Measurements from ENCODE around the gene WDR86. TPM values are rescaled to one million over a fixed set of nuclear protein-coding genes. Genes with fewer than 3 reads are reported as not detected.
A peak's percentile ranks its signal among the peaks of the same experiment; 100 is the strongest.

WDR86 gene
- total and polyA plus RNA-seq, 7 experiments from 2014 or later = 0.24 to 9.7 (median 2.3) TPM; not detected in 3

DNA sequence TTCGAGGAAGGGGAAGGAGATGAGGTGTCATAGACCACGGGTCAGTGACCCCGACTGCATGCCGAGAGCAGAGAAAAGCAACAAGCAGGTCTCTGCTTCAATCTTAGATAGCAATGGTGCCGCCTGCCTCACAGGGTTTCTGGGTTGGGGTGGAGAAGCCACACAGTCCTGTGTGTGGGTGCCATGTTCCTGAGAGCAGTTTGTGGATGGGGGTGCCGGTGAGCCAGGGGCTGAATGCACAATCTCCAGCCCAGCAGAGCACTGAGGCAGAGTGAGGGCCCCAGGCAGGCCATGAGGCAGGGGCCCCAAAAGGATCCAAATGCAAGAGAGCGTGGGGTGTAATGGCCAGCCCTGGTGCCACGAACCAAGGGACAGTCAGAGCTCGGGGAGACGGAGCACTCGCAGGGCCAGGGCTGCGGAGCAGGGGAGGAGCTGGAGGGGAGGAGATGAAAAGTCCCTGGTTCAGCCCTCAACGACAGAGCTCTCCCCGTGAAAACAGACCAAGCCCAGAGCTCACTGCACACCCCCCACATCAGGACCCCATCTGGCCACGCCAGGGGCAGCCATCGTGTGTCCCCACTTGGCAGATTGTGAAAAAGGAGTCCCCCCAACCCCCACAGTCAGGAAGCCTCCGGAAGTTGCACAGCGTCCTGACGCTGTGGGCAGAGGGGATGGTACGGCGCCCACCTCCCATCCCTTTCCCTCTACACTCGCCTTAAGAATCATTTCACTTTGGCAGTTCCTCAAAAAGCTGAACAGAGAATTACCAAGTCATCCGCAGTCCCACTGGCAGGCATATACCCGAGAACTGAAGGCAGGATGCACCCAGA is 19.9 kb downstream of the WDR86 start:
- Mint-ChIP-seq H3K27me3 (peaks cover 0 to 8% (median 4%) of the 10 kb centered on the region in 5 donors), H3K27ac (no peak overlapping the region), H3K36me3 (no peaks in the 10 kb centered on the region), H3K4me1 (peaks cover 0 to 10% (median 6%) of the 10 kb centered on the region in 7 donors), H3K4me3 (peak overlapping the region in 2 of 10 donors; percentile 4 to 65), H3K9me3 (no peaks in the 10 kb centered on the region)
- ChIA-PET POLR2A (no interaction called here), CTCF (no interaction called here)
- Histone ChIP-seq H3K27ac (ENCODE audit: low read depth, low read length) (no peak overlapping the region), H3K36me3 (ENCODE audit: control insufficient read depth in 2 of 3, insufficient read depth in 3 of 3, low read length in 3 of 3) (no peaks in the 10 kb centered on the region), H3K4me3 (ENCODE audit: low read length) (no peak overlapping the region), H3K4me1 (ENCODE audit: control insufficient read depth in 2 of 2, insufficient read depth in 2 of 2, low read length in 2 of 2) (no peaks in the 10 kb centered on the region), H3K9me3 (ENCODE audit: control insufficient read depth in 2 of 3, low read length in 3 of 3) (no peaks in the 10 kb centered on the region), H3K27me3 (ENCODE audit: control insufficient read depth in 2 of 2, insufficient read depth in 2 of 2, low read length in 2 of 2) (no peaks in the 10 kb centered on the region)
- ATAC-seq = no peak
- no peak for DNase-seq
- intact Hi-C loops (cut with micrococcal nuclease) = no loop called here

DNA sequence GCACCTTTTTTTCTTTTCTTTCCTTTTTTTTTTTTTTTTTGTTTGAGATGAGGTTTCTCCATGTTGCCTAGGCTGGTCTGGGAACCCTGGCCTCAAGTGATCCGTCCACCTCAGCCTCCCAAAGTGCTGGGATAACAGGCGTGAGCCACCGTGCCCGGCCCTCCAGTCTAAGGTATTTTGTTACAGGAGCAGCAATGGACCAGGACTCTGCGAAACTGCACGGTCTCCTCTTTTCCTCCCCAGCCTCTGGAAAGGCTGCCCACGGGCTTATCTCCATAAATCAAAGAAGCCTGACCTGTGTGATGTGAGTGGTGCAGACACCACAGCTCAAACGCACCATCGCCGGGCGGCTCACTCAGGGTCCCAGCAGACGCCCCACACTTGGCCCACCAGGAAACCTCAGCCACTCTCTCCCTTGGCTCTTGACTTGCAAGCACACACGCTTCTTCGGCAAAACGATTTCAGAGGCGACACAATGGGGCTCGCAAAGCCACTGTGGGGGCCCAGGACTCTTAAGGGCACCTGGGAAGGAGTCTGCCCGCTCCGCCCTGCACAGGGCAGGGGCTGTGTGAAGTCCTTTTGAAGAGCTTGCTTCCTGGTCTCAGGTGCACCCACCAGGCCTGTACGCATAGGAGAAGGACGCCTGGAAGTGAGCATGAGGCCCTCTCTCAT is 20.6 kb downstream of the WDR86 start:
- Mint-ChIP-seq H3K9me3 (no peaks in the 10 kb centered on the region), H3K36me3 (peaks cover 0 to 5% (median 0%) of the 10 kb centered on the region in 5 donors), H3K4me3 (no peak overlapping the region), H3K27me3 (peaks cover under 1 to 12% (median 7%) of the 10 kb centered on the region in 5 donors), H3K27ac (no peak overlapping the region), H3K4me1 (peaks cover 0 to 10% (median 6%) of the 10 kb centered on the region in 7 donors)
- POLR2A ChIA-PET = no interaction called here
- Histone ChIP-seq H3K4me1 (ENCODE audit: control insufficient read depth in 2 of 2, insufficient read depth in 2 of 2, low read length in 2 of 2) (no peaks in the 10 kb centered on the region), H3K4me3 (ENCODE audit: low read length) (no peak overlapping the region), H3K9me3 (ENCODE audit: control insufficient read depth in 2 of 3, low read length in 3 of 3) (no peaks in the 10 kb centered on the region), H3K36me3 (ENCODE audit: control insufficient read depth in 2 of 3, insufficient read depth in 3 of 3, low read length in 3 of 3) (no peaks in the 10 kb centered on the region), H3K27ac (ENCODE audit: low read depth, low read length) (no peak overlapping the region), H3K27me3 (ENCODE audit: control insufficient read depth in 2 of 2, insufficient read depth in 2 of 2, low read length in 2 of 2) (no peaks in the 10 kb centered on the region)
- CTCF ChIA-PET = no interaction called here
- intact Hi-C loops (cut with micrococcal nuclease) = no loop called here
- ATAC-seq = no peak
- DNase-seq = no peak

- peak overlapping the region in 1 of 9 donors; percentile 41 for H3K27ac Mint-ChIP-seq
These were observed 21.4 kb downstream of the WDR86 start for GRCh38 chr7:151388430-151388829.

DNA sequence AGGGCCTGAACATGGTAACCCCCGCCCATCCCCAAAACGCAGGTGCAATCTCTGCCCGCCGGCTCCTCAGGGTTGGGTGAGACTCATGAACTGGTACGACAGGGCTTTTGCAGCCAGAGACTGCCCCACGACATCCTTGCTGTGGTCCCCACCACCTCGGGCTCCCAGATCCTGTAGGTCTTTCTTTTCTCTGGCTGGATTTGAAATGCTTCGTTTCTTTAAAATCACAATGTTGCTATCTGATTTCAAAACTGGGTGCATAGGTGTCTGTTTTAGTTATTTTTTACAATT is 21.9 kb downstream of the WDR86 start:
- Histone ChIP-seq H3K27ac (ENCODE audit: low read depth, low read length) (no peak overlapping the region), H3K27me3 (ENCODE audit: control insufficient read depth in 2 of 2, insufficient read depth in 2 of 2, low read length in 2 of 2) (no peaks in the 10 kb centered on the region), H3K36me3 (ENCODE audit: control insufficient read depth in 2 of 3, insufficient read depth in 3 of 3, low read length in 3 of 3) (no peaks in the 10 kb centered on the region), H3K9me3 (ENCODE audit: control insufficient read depth in 2 of 3, low read length in 3 of 3) (no peaks in the 10 kb centered on the region), H3K4me1 (ENCODE audit: control insufficient read depth in 2 of 2, insufficient read depth in 2 of 2, low read length in 2 of 2) (no peaks in the 10 kb centered on the region), H3K4me3 (ENCODE audit: low read length) (no peak overlapping the region)
- ChIA-PET CTCF (interaction anchor here (1.1 kb wide), 1 partner anchor 19 kb away, joined by 3 read pairs; no protein-coding TSS in a partner anchor), POLR2A (no interaction called here)
- Mint-ChIP-seq H3K27me3 (peaks cover 5 to 19% (median 11%) of the 10 kb centered on the region in 5 donors), H3K4me1 (peaks cover 0 to 10% (median 6%) of the 10 kb centered on the region in 7 donors), H3K27ac (no peak overlapping the region), H3K9me3 (peaks cover 0 to 2% (median 0%) of the 10 kb centered on the region in 11 donors), H3K36me3 (peaks cover 0 to 7% (median 0%) of the 10 kb centered on the region in 5 donors), H3K4me3 (no peak overlapping the region)
- ATAC-seq (no peak), DNase-seq (no peak)
- intact Hi-C loops (cut with micrococcal nuclease) = no loop called here

More at GRCh38 chr7:151388430-151388829, 21.4 kb downstream of the WDR86 start:
- ChIA-PET CTCF (no interaction called here), POLR2A (no interaction called here)
- H3K4me3 Mint-ChIP-seq = no peak overlapping the region
- H3K9me3 Mint-ChIP-seq = peaks cover 0 to 2% (median 0%) of the 10 kb centered on the region in 11 donors
- H3K4me1 Mint-ChIP-seq = peaks cover 0 to 10% (median 6%) of the 10 kb centered on the region in 7 donors
- intact Hi-C loops (cut with micrococcal nuclease) = no loop called here
- ATAC-seq (no peak), DNase-seq (no peak)
- Histone ChIP-seq H3K9me3 (ENCODE audit: control insufficient read depth in 2 of 3, low read length in 3 of 3) (no peaks in the 10 kb centered on the region), H3K4me3 (ENCODE audit: low read length) (no peak overlapping the region), H3K4me1 (ENCODE audit: control insufficient read depth in 2 of 2, insufficient read depth in 2 of 2, low read length in 2 of 2) (no peaks in the 10 kb centered on the region), H3K36me3 (ENCODE audit: control insufficient read depth in 2 of 3, insufficient read depth in 3 of 3, low read length in 3 of 3) (no peaks in the 10 kb centered on the region), H3K27ac (ENCODE audit: low read depth, low read length) (no peak overlapping the region), H3K27me3 (ENCODE audit: control insufficient read depth in 2 of 2, insufficient read depth in 2 of 2, low read length in 2 of 2) (no peaks in the 10 kb centered on the region)
- peaks cover 5 to 15% (median 11%) of the 10 kb centered on the region in 5 donors for H3K27me3 Mint-ChIP-seq
- peaks cover 0 to 7% (median 0%) of the 10 kb centered on the region in 5 donors for H3K36me3 Mint-ChIP-seq

DNA sequence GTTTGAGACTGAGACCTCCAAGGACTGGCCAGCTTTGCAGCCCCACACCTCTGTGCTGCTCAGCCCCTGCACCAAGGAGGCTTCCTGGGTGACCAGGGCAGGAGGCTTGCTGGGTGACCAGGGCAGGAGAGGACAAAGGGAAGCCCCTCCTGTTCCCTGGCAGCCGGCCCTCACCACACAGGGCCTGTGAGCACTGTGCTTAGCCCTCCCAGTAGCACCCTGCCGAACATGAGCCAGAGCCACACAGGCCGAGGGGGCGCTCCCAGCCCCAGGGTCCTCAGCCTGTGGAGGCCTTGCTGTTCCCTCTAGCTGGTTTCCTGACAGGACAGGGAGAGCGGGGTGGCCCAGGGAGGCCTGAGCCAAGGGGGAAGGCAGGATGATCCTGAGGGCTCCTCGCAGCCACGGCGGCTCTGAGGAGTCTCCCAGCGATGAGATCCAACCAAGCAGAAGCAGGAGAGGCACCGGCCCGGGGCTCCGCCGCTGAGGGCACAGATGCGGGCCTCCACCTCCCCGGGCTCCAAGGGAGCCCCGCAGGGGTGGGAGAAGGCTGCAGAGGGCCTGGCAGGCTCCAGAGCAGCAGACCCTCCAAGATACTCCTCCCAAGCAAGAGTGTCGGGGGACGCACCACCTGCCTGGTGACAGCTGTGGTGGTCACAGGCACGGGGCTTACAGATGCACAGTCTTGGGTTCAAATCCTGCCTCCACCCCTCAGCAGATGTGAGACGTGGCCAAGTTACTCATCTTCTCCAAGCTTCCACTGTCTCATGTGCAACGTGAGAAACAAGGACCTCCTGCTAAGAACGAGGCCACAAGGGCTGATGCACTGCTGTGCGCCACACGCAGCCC is 22.5 kb downstream of the WDR86 start:
- no peak overlapping the region for H3K27ac Mint-ChIP-seq
- ATAC-seq = no peak
- peaks cover 5 to 24% (median 12%) of the 10 kb centered on the region in 5 donors for H3K27me3 Mint-ChIP-seq

More for the DNA sequence above, 22.5 kb downstream of the WDR86 start:
- peaks cover 3 to 4% of the 10 kb centered on the region in 2 donors for H3K4me1 ChIP-seq (ENCODE audit: control insufficient read depth in 2 of 2, insufficient read depth in 2 of 2, low read length in 2 of 2)
- H3K27ac ChIP-seq (ENCODE audit: low read depth, low read length) = no peak overlapping the region
- H3K36me3 ChIP-seq (ENCODE audit: control insufficient read depth in 2 of 3, insufficient read depth in 3 of 3, low read length in 3 of 3) = no peaks in the 10 kb centered on the region
- H3K4me3 ChIP-seq (ENCODE audit: low read length) = no peak overlapping the region
- peaks cover 0 to 7% (median 0%) of the 10 kb centered on the region in 5 donors for H3K36me3 Mint-ChIP-seq
- ChIA-PET CTCF (interaction anchor here (1.1 kb wide), 1 partner anchor 19 kb away, joined by 3 read pairs; no protein-coding TSS in a partner anchor), POLR2A (no interaction called here)
- DNase-seq = no peak
- intact Hi-C loops (cut with micrococcal nuclease) = no loop called here
- no peaks in the 10 kb centered on the region for H3K9me3 ChIP-seq (ENCODE audit: control insufficient read depth in 2 of 3, low read length in 3 of 3)
- no peak overlapping the region for H3K4me3 Mint-ChIP-seq
- H3K9me3 Mint-ChIP-seq = peaks cover 0 to 2% (median 0%) of the 10 kb centered on the region in 11 donors
- H3K4me1 Mint-ChIP-seq = peaks cover 2 to 13% (median 7%) of the 10 kb centered on the region in 7 donors
- peaks cover 0 to 1% of the 10 kb centered on the region in 2 donors for H3K27me3 ChIP-seq (ENCODE audit: control insufficient read depth in 2 of 2, insufficient read depth in 2 of 2, low read length in 2 of 2)

Measured in naive thymus-derived CD4-positive, alpha-beta T cell (primary cell).